ENCODE results near the gene SCARF2.
"Not testable (repeated sequence)": the region's sequence is repeated elsewhere in the genome, so short reads cannot be mapped to it uniquely, and the experiment has no call there.

SCARF2 gene

DNA sequence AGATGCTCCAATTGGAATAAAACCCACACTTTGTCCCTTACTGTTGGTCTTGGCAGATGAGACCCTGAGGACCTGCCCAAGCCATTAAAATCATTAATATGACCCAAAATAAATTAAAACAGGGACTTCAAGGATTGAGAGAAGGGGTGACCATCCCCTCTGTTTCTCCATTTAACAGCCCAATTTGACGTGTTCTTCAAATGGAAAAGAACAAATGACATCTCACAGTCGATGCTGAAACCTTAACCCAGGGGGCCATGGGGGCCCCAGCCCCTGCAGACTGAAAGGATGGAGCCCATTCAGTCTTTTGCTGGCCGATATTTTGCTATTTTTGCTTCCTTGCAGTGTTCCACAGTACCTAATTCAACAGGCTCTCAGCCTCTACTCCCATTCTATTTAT is 23.2 kb downstream of the SCARF2 start:
- TF ChIP-seq, protein P1, sequence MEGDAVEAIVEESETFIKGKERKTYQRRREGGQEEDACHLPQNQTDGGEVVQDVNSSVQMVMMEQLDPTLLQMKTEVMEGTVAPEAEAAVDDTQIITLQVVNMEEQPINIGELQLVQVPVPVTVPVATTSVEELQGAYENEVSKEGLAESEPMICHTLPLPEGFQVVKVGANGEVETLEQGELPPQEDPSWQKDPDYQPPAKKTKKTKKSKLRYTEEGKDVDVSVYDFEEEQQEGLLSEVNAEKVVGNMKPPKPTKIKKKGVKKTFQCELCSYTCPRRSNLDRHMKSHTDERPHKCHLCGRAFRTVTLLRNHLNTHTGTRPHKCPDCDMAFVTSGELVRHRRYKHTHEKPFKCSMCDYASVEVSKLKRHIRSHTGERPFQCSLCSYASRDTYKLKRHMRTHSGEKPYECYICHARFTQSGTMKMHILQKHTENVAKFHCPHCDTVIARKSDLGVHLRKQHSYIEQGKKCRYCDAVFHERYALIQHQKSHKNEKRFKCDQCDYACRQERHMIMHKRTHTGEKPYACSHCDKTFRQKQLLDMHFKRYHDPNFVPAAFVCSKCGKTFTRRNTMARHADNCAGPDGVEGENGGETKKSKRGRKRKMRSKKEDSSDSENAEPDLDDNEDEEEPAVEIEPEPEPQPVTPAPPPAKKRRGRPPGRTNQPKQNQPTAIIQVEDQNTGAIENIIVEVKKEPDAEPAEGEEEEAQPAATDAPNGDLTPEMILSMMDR (IDR thresholded peaks at IDR 0.05; ENCODE audit: borderline replicate concordance, control extremely low read depth, extremely low read depth, insufficient read depth, missing control alignments), result no peak
- DNase-seq (ENCODE audit: low spot score), result no peak
- in situ Hi-C loops (cut with MboI; ENCODE audit: low sequenced_read_pairs, unreplicated experiment), result no loop called here

DNA sequence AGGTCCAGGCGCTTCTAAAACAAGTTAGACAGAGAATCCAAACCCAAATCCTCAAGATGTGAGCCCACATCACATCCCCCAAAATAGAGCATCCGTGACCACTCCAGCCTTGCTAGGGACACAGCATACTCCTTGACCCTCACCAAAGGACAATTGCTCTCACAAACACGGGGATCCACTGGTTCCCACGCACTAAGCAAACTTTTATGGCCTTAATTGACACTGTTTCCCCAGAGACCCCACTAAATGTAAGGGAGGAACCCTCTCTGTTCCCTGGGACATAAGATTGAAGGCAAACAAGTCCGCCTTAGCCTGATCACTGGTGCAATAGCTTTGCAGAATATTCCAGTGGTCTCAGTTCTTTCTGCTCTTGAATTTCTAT is 23.6 kb downstream of the SCARF2 start:
- in situ Hi-C loops (cut with MboI; ENCODE audit: low sequenced_read_pairs, unreplicated experiment), result no loop called here
- TF ChIP-seq, protein P1 (IDR thresholded peaks at IDR 0.05; ENCODE audit: borderline replicate concordance, control extremely low read depth, extremely low read depth, insufficient read depth, missing control alignments), result no peak
- DNase-seq (ENCODE audit: low spot score), result no peak

DNA sequence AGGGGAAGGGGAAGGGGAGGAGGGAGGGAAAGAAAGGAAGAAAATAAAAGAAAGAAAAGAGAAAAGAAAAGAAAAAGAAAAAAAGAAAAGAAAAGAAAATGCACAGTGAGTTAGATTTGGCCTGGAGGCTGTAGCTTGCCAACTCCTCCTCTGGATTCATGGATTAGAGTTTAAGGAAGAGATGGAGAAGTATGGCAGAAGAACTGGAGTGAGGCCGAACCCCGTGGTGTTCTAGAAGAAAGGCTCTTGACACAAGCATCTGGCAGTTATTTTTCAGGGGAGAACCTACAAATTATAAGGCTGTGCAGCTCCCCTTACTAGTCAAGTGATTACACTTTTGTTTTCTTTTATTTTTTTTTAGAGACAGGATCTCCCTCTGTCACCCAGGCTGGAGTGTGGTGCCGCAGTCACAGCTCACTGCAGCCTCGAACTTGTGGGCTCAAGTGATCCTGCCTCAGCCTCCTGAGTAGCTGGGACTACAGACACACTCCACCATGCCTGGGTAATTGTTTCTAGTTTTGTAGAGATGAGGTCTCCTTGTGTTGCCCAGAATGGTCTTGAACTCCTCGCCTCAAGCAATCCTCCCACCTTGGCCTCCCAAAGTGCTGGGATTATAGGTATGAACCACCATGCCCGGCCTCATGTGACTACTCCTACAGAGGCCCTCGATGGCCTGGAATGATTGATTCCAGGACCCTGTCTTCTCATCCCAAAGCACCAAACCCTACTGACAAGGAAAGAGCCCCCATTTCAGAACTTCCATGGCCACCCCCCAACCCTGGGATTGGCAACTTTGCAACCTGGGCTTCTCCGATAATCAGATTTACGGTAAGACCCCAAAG is 24.2 kb downstream of the SCARF2 start:
- in situ Hi-C loops (cut with MboI; ENCODE audit: low sequenced_read_pairs, unreplicated experiment), result no loop called here
- DNase-seq (ENCODE audit: low spot score), result no peak
- TF ChIP-seq, protein P1 (IDR thresholded peaks at IDR 0.05; ENCODE audit: borderline replicate concordance, control extremely low read depth, extremely low read depth, insufficient read depth, missing control alignments), result no peak

DNA sequence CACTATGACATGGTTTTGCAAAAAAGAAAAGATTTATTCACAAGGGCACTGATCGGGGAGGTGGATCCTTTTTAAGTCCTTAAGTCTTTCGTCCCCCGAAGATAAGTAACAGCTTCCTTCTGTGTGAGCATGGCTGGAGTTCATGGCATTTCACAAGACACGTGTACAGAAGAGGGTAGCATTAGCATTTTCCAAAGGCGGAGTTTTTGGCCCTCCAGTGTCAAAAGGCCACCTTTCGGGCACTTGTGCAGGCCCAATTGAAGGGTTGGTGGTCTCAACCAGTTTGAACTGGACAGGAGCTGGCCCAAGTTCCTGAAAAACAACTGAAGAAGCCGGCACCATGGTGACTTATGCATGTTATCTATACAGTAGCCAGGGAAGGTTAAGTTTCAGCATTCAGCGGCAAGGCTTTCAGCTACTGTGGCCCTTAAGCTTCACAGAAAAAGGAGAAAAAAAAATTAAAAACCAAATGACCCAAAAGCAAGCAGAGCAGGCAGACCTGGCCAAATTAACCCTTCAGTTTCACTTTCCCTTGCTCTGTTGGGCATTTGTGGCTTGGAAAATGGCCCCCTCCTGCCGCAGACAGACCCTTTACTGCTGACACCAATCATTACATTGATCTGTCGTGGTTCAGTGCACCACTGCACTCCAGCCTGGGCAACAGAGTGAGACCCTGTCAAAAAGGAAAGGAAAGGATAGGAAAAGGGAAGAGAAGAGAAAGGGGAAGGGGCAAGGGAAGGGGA is 25.0 kb downstream of the SCARF2 start:
- in situ Hi-C loops (cut with MboI; ENCODE audit: low sequenced_read_pairs, unreplicated experiment), result no loop called here
- DNase-seq (ENCODE audit: low spot score), result no peak
- TF ChIP-seq, protein P1 (IDR thresholded peaks at IDR 0.05; ENCODE audit: borderline replicate concordance, control extremely low read depth, extremely low read depth, insufficient read depth, missing control alignments), result no peak

DNA sequence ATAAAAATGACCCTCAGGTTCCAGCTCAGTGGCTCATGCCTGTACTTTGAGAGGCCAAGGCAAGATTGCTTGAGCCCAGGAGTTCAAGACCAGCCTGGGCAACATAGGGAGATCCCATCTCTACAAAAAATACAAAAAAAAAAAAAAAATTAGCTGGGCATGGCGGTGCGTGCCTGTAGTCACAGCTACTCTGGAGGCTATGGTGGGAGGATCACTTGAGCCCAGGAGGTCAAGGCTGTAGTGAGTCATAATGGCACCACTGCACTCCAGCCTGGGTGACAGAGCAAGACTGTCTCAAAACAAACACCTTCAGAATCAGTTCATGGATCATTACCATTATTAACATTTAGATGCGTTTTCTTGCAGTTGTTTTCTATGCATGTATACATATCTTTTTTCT is 28.2 kb downstream of the SCARF2 start:
- in situ Hi-C loops (cut with MboI; ENCODE audit: low sequenced_read_pairs, unreplicated experiment); DNase-seq (ENCODE audit: low spot score): not testable (repeated sequence)

DNA sequence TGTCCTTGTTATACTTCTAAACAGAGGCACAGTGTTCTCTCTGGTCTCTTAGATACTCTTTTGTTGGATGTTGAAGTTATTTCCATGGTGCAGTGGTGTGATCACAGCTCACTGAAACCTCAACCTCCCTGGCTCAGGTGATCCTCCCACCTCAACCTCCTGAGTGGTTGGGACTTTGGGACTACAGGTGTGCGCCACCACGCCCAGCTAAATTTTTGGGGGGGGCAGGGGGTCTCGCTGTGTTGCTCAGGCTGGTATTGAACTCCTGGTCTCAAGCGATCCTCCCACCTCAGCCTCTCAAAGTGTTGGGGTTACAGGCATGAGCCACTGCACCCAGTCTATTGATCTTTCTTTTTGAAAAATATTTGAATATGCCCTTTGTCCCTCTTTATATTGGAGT is 28.7 kb downstream of the SCARF2 start:
- in situ Hi-C loops (cut with MboI; ENCODE audit: low sequenced_read_pairs, unreplicated experiment), result no loop called here
- DNase-seq (ENCODE audit: low spot score), result no peak
- TF ChIP-seq, protein P1 (IDR thresholded peaks at IDR 0.05; ENCODE audit: borderline replicate concordance, control extremely low read depth, extremely low read depth, insufficient read depth, missing control alignments), result no peak

DNA sequence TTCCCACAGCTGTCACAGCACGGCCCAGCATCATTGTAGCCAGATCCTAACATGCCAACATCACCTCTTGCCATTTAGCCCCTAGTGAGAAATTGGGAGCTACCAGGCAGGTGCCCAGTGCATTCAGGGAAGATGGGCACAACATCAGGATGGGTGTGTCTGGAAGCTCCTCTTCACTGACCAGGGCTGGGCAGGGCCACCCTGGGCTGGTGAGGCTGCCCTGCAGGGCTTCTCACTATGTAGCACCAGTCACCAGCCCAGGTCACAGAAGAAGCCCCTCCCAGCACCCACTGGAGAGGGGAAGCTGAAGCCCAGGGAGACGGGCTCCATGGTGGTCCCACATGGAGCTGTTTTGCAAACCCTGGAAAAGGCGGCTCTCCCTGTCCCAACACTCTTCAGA is 29.8 kb downstream of the SCARF2 start:
- TF ChIP-seq, protein P1 (IDR thresholded peaks at IDR 0.05; ENCODE audit: borderline replicate concordance, control extremely low read depth, extremely low read depth, insufficient read depth, missing control alignments), result no peak
- in situ Hi-C loops (cut with MboI; ENCODE audit: low sequenced_read_pairs, unreplicated experiment), result no loop called here
- no peak for DNase-seq (ENCODE audit: low spot score)
